ENCODE measurements around the gene TLR6.

- no peak for TF ChIP-seq POLR2A (IDR thresholded peaks at IDR 0.05; ENCODE audit: low read depth, low read length)
- TF ChIP-seq TAF1 (IDR thresholded peaks at IDR 0.05; ENCODE audit: low read depth, low read length), result no peak
- TF ChIP-seq POLR2AphosphoS5 (IDR thresholded peaks at IDR 0.05; ENCODE audit: low read depth, low read length), result no peak
- TF ChIP-seq POU2F2 (IDR thresholded peaks at IDR 0.05; ENCODE audit: low read depth, low read length), result no peak
- no peak for TF ChIP-seq SPI1 (IDR thresholded peaks at IDR 0.05; ENCODE audit: low read depth, low read length)
Observed at GRCh38 chr4:38859501-38859900, 2.9 kb upstream of the TLR6 start.
